Smooth muscle cell (in vitro differentiated cells): ENCODE measurements around the gene C9orf78. TPM values are rescaled to one million over a fixed set of nuclear protein-coding genes. Genes with fewer than 3 reads are reported as not detected.
A peak's percentile ranks its signal among the peaks of the same experiment; 100 is the strongest.

Experiments
- DNase-seq: peaks from one replicate; lab custom pipeline; 2025; ENCODE audit not compliant: unreplicated experiment; lab: John Stamatoyannopoulos, UW
- H2AFZ ChIP-seq: fragments of 200-600 bp; sonication (generic); 2 replicates; pipeline ENCODE4 v1.6.0; 2016; ENCODE audit warnings: antibody characterized with exemption, low read depth, mild to moderate bottlenecking
- H3F3A ChIP-seq: fragments of 200-600 bp; sonication (generic); 2 replicates; pipeline ENCODE4 v1.6.0; 2017; ENCODE audit warnings: antibody characterized with exemption, low read depth
- H3K27ac ChIP-seq: fragments of 200-600 bp; sonication (generic); 2 replicates; pipeline ENCODE4 v1.5.1; 2016; ENCODE audit warnings: low read depth, mild to moderate bottlenecking
- H3K27me3 ChIP-seq: fragments of 200-600 bp; sonication (generic); 2 replicates; pipeline ENCODE4 v1.6.1; 2016; ENCODE audit warnings: low read depth, mild to moderate bottlenecking
- H3K36me3 ChIP-seq: fragments of 200-600 bp; sonication (generic); 2 replicates; pipeline ENCODE4 v1.5.1; 2016; ENCODE audit warnings: low read depth
- H3K4me1 ChIP-seq: fragments of 200-600 bp; sonication (generic); 2 replicates; pipeline ENCODE4 v1.5.1; 2016; ENCODE audit warnings: low read depth
- H3K4me2 ChIP-seq: fragments of 200-600 bp; sonication (generic); 2 replicates; pipeline ENCODE4 v1.6.0; 2016; ENCODE audit warnings: mild to moderate bottlenecking
- H3K4me3 ChIP-seq: fragments of 200-600 bp; sonication (generic); 2 replicates; pipeline ENCODE4 v1.5.1; 2016; ENCODE audit warnings: mild to moderate bottlenecking
- H3K79me2 ChIP-seq: fragments of 200-600 bp; sonication (generic); 2 replicates; pipeline ENCODE4 v1.6.0; 2016; ENCODE audit warnings: low read depth, mild to moderate bottlenecking
- H3K9ac ChIP-seq: fragments of 200-600 bp; sonication (generic); 2 replicates; pipeline ENCODE4 v1.6.0; 2016; ENCODE audit warnings: low read depth
- H3K9me3 ChIP-seq: fragments of 200-600 bp; sonication (generic); replicated peaks from 2 replicates; pipeline ENCODE4 v1.5.1; 2016; ENCODE audit warnings: low read depth
- H4K20me1 ChIP-seq: fragments of 200-600 bp; sonication (generic); 2 replicates; pipeline ENCODE4 v1.6.0; 2016; ENCODE audit warnings: low read depth
- WGBS: methylation state at CpG from one replicate; pipeline ENCODE4 v1.1.7; 2016; ENCODE audit warnings: low lambda C conversion rate; 5-methylcytosine and 5-hydroxymethylcytosine counted together
- polyA plus RNA-seq: library from polyadenylated mRNA; unstranded; fragments of >200 nt; fragmentation: Nextera tagmentation; extraction: Ambion mirVana; gene quantifications from 2 replicates; pipeline ENCODE4 v1.2.1, GENCODE V29; 2016
- total RNA-seq: library from RNA; depleted of rRNA; stranded (reverse); fragments of >200 nt; gene quantifications from 2 replicates; pipeline ENCODE4 v1.2.3, GENCODE V29; 2014
- TF ChIP-seq, protein P1 (sequence below): fragments of 200-600 bp; sonication (generic); IDR thresholded peaks from 2 replicates; pipeline ENCODE4 v1.5.1; 2017; ENCODE audit warnings: borderline replicate concordance, mild to moderate bottlenecking, antibody characterized with exemption; ENCODE audit not compliant: insufficient read depth, poor library complexity, severe bottlenecking

Gene C9orf78
- total and polyA plus RNA-seq, 2 experiments from 2014 or later = 38.0 to 53.8 TPM

DNA sequence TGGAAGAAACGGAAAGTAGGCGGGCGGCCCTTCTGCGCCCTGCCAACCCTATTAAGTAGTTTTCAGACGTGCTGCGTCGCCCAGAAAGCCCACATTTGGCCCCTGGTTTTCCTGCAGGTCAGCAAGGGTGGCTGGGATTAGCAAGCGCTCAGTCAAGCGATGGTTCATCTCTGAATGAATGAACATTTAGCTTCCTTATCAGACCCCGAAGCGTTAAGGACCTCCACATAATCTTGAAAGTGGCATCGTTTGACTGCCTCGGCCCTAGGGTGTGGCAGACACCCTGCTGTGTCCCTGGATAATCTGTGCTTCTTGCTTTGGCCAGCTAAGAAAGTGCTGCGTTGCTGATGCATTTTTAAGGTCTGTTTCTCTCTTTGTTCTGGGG lies 31.4 kb downstream of the C9orf78 start:
- Histone ChIP-seq H3F3A (no peaks in the 10 kb centered on the region), H3K36me3 (no peaks in the 10 kb centered on the region), H3K4me3 (peak overlapping the region; percentile 89), H3K79me2 (peaks cover 16% of the 10 kb centered on the region), H3K4me2 (peak overlapping the region; percentile 97), H2AFZ (no peak overlapping the region), H3K9ac (peak overlapping the region; percentile 70), H3K27ac (no peak overlapping the region), H4K20me1 (peaks cover 7% of the 10 kb centered on the region), H3K4me1 (peaks cover 7% of the 10 kb centered on the region), H3K9me3 (no peaks in the 10 kb centered on the region), H3K27me3 (no peaks in the 10 kb centered on the region)
- DNase-seq = no peak
- WGBS = 2% methylated on average over 14 of the region's 14 CpGs
- TF ChIP-seq, protein P1, sequence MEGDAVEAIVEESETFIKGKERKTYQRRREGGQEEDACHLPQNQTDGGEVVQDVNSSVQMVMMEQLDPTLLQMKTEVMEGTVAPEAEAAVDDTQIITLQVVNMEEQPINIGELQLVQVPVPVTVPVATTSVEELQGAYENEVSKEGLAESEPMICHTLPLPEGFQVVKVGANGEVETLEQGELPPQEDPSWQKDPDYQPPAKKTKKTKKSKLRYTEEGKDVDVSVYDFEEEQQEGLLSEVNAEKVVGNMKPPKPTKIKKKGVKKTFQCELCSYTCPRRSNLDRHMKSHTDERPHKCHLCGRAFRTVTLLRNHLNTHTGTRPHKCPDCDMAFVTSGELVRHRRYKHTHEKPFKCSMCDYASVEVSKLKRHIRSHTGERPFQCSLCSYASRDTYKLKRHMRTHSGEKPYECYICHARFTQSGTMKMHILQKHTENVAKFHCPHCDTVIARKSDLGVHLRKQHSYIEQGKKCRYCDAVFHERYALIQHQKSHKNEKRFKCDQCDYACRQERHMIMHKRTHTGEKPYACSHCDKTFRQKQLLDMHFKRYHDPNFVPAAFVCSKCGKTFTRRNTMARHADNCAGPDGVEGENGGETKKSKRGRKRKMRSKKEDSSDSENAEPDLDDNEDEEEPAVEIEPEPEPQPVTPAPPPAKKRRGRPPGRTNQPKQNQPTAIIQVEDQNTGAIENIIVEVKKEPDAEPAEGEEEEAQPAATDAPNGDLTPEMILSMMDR = no peak

DNA sequence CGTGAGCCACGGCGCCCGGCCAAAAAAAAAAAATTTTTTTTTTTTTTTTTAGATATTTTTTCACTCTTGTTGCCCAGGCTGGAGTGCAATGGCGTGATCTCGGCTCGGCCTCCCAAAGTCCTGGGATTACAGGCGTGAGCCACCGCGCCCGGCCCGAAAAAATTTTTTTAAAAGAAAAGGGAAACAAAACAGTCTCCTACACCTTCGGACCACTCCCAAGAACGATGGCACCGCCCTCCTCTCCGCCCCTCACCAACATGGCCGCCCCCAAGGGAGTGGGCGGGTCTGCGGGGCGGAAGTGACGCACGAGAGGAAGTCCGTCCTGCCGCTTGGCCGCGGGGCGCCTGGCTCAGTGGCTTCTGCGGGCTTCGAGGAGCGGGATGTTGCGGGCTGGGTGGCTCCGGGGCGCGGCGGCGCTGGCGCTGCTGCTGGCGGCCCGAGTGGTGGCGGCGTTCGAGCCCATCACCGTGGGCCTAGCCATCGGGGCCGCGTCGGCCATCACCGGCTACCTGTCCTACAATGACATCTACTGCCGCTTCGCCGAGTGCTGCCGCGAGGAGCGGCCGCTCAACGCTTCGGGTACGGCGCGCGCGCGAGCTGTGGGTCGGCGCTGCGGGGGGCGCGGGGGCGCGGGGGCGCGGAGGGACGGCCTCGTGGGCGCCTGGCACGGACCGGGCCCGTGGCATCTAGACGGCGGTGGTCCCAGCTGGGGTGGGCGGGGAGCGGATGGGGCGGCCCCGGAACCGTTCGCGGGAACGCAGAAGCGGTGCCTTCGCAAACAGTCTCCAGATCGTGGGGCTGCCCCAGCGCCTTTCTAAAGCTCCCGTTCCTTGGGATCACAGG lies 32.0 kb downstream of the C9orf78 start, which contains the start of gene TOR1B:
TOR1B (plus strand) TSS at position 352 of the 843 bp plus-strand sequence; CDS start at position 381, 29 bp downstream.
- no peaks in the 10 kb centered on the region for H3K27me3 ChIP-seq
- H3F3A ChIP-seq = no peaks in the 10 kb centered on the region
- peak within 1 kb of the TSS; percentile 48 for H3K27ac ChIP-seq
- no peaks in the 10 kb centered on the region for H3K9me3 ChIP-seq
- WGBS = 4% methylated on average over 62 of the region's 93 CpGs
- peak within 1 kb of the TSS; percentile 89 for H3K4me3 ChIP-seq
- DNase-seq = peak; percentile 60
- TF ChIP-seq, protein P1 = no peak
- no peaks in the 10 kb centered on the region for H3K36me3 ChIP-seq
- H3K9ac ChIP-seq = peak within 1 kb of the TSS; percentile 70
- peak within 1 kb of the TSS; percentile 88 for H2AFZ ChIP-seq
- H3K4me1 ChIP-seq = peaks cover 7% of the 10 kb centered on the region
- H3K4me2 ChIP-seq = peak within 1 kb of the TSS; percentile 97
- peaks cover 16% of the 10 kb centered on the region for H3K79me2 ChIP-seq
- peaks cover 7% of the 10 kb centered on the region for H4K20me1 ChIP-seq

DNA sequence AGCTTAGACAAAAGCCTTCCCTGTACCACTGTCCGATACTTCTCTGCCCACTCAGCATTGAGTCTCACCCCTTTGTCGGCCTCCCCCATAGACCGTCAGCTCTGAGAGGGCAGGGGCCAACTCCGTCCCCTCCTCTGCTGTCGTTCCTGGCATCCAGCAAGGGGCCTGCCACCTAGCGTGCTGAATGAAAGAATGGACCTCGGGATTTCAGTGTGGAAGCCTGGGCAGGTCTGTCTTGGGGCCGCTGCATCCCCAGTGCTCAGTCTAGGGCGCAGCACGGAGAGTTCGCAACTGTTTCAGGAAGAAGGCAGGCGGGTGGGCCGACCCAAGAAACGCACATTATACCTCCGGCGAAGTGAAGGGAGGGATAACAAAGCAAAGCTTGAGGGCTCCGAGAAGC lies 33.6 kb downstream of the C9orf78 start:
- Histone ChIP-seq H3K36me3 (no peaks in the 10 kb centered on the region), H3K9ac (no peak overlapping the region), H3K27ac (no peak overlapping the region), H3K4me1 (peaks cover 7% of the 10 kb centered on the region), H3K4me2 (no peak overlapping the region), H3K27me3 (no peaks in the 10 kb centered on the region), H3K9me3 (no peaks in the 10 kb centered on the region), H2AFZ (no peak overlapping the region), H4K20me1 (peaks cover 7% of the 10 kb centered on the region), H3F3A (no peaks in the 10 kb centered on the region), H3K79me2 (peaks cover 16% of the 10 kb centered on the region), H3K4me3 (no peak overlapping the region)
- TF ChIP-seq, protein P1 = no peak
- 91% methylated on average over 17 of the region's 17 CpGs for WGBS
- no peak for DNase-seq
